Stomach (tissue), 9 donors: ENCODE results near the gene PCLO. TPM values are rescaled to one million over a fixed set of nuclear protein-coding genes. Genes with fewer than 3 reads are reported as not detected.

Experiments used
- DNase-seq, 2 donors: peaks; one replicate each; pipeline versions ENCODE4 v3.0.0 to v3.0.0-alpha.2; 2013 to 2019
- H3K27ac ChIP-seq, 5 donors: fragments of 200-600 bp in 4 of 5; sonication (generic) in 4 of 5; one replicate each; pipeline ENCODE4 v1.5.1; 2013 to 2019; ENCODE audit warnings: mild to moderate bottlenecking in 1 of 5, moderate library complexity in 1 of 5
- H3K27me3 ChIP-seq, 3 donors: fragments of 200-600 bp; sonication (generic); one replicate each; pipeline ENCODE4 v1.5.1; 2017 to 2019; ENCODE audit warnings: mixed run types in 1 of 3
- H3K36me3 ChIP-seq, 4 donors: fragments of 200-600 bp; sonication (generic); 1 replicate in 3 of 4; 2 replicates in 1 of 4; pipeline ENCODE4 v1.5.1; 2016 to 2019
- H3K4me1 ChIP-seq, 4 donors: fragments of 200-600 bp; sonication (generic); one replicate each; pipeline ENCODE4 v1.5.1; 2016 to 2019
- H3K4me3 ChIP-seq, 4 donors: fragments of 200-600 bp; sonication (generic) in 3 of 4; one replicate each; pipeline ENCODE4 v1.5.1; 2016 to 2019; ENCODE audit warnings: mild to moderate bottlenecking in 1 of 4
- H3K9me3 ChIP-seq, 4 donors: fragments of 200-600 bp; sonication (generic); one replicate each; pipeline ENCODE4 v1.5.1; 2016 to 2019
- EP300 ChIP-seq: sonication (generic); formaldehyde crosslinking; IDR thresholded peaks from one replicate; pipeline ENCODE4 v1.6.1; 2017; ENCODE audit warnings: antibody characterized with exemption
- POLR2A ChIP-seq, 4 donors: fragments of 450-650 bp; IDR thresholded peaks; one replicate each; pipeline ENCODE4 v1.6.1; 2016; ENCODE audit warnings: antibody characterized with exemption in 4 of 4, control low read depth in 2 of 4, mild to moderate bottlenecking in 1 of 4, moderate library complexity in 1 of 4
- POLR2AphosphoS5 ChIP-seq, 3 donors: sonication (generic); formaldehyde crosslinking; IDR thresholded peaks; one replicate each; pipeline ENCODE4 v1.6.1; 2016; ENCODE audit warnings: antibody characterized with exemption in 3 of 3
- WGBS, 5 donors: extraction: QIAGEN DNeasy Blood & Tissue Kit in 3 of 5; methylation state at CpG; one replicate each; pipeline versions ENCODE4 v1.1.5 to v1.1.7; 2013 to 2018; 5-methylcytosine and 5-hydroxymethylcytosine counted together
- intact Hi-C: fragments of 100-400 bp; cut with DNase I; formaldehyde crosslinking; loops from one replicate; pipeline ENCODE4 v1.15.1; 2023; ENCODE audit warnings: low total_unique reads
- polyA plus RNA-seq, 3 donors: library from polyadenylated mRNA; stranded (reverse); fragments of 200-250 nt; gene quantifications; one replicate each; pipeline ENCODE4 v1.2.3, GENCODE V29; 2013
- total RNA-seq, 5 donors: library from RNA; depleted of rRNA; stranded (reverse); fragments of >200 nt; gene quantifications; one replicate each; pipeline versions ENCODE4 v1.1.0 to v1.2.3, GENCODE V29; 2014 to 2016
- TF ChIP-seq, protein P1 (sequence below), 7 experiments: fragments of 450-650 bp in 4 of 7; fragments of 200-600 bp in 3 of 7; sonication (generic) in 3 of 7; IDR thresholded peaks; one replicate each; pipeline ENCODE4 v1.5.1; 2016 to 2019; ENCODE audit warnings: antibody characterized with exemption in 7 of 7, control low read depth in 2 of 7, mild to moderate bottlenecking in 1 of 7
- donor health status: healthy with polysubstance abuse.
- donor health status: Bipolar disorder and iron deficiency.
- donor health status: healthy.

The PCLO gene
- total and polyA plus RNA-seq, 8 donors: 0.31 to 8.1 (median 3.9) TPM

- no peaks in the 10 kb centered on the region for H3K9me3 ChIP-seq
- intact Hi-C loops: no loop called here
- H3K4me1 ChIP-seq: no peaks in the 10 kb centered on the region
- no peaks in the 10 kb centered on the region for H3K27me3 ChIP-seq
- DNase-seq: no peak
- no peak overlapping the region for H3K27ac ChIP-seq
- H3K36me3 ChIP-seq: no peaks in the 10 kb centered on the region
- WGBS, 5 donors: 45 to 65% (median 51%) methylated on average over 2 of the region's 2 CpGs
- TF ChIP-seq EP300 (no peak), POLR2AphosphoS5 (IDR thresholded peaks at IDR 0.05) (no peak), POLR2A (IDR thresholded peaks at IDR 0.05) (no peak)
- TF ChIP-seq, protein P1, sequence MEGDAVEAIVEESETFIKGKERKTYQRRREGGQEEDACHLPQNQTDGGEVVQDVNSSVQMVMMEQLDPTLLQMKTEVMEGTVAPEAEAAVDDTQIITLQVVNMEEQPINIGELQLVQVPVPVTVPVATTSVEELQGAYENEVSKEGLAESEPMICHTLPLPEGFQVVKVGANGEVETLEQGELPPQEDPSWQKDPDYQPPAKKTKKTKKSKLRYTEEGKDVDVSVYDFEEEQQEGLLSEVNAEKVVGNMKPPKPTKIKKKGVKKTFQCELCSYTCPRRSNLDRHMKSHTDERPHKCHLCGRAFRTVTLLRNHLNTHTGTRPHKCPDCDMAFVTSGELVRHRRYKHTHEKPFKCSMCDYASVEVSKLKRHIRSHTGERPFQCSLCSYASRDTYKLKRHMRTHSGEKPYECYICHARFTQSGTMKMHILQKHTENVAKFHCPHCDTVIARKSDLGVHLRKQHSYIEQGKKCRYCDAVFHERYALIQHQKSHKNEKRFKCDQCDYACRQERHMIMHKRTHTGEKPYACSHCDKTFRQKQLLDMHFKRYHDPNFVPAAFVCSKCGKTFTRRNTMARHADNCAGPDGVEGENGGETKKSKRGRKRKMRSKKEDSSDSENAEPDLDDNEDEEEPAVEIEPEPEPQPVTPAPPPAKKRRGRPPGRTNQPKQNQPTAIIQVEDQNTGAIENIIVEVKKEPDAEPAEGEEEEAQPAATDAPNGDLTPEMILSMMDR (IDR thresholded peaks at IDR 0.05): no peak
- no peak overlapping the region for H3K4me3 ChIP-seq
Observed at GRCh38 chr7:82760831-82761230, 401.9 kb downstream of the PCLO start.

GRCh38 chr7:82760074-82760473 is 402.6 kb downstream of the PCLO start:
- DNase-seq: no peak
- intact Hi-C loops: no loop called here
- H3K4me1 ChIP-seq: no peaks in the 10 kb centered on the region
- H3K4me3 ChIP-seq: no peak overlapping the region
- TF ChIP-seq POLR2AphosphoS5 (IDR thresholded peaks at IDR 0.05): no peak
- TF ChIP-seq, protein P1 (IDR thresholded peaks at IDR 0.05): no peak
- TF ChIP-seq EP300: no peak
- TF ChIP-seq POLR2A (IDR thresholded peaks at IDR 0.05): no peak
- no peaks in the 10 kb centered on the region for H3K36me3 ChIP-seq
- H3K9me3 ChIP-seq: no peaks in the 10 kb centered on the region
- H3K27ac ChIP-seq: no peak overlapping the region
- H3K27me3 ChIP-seq: no peaks in the 10 kb centered on the region

DNA sequence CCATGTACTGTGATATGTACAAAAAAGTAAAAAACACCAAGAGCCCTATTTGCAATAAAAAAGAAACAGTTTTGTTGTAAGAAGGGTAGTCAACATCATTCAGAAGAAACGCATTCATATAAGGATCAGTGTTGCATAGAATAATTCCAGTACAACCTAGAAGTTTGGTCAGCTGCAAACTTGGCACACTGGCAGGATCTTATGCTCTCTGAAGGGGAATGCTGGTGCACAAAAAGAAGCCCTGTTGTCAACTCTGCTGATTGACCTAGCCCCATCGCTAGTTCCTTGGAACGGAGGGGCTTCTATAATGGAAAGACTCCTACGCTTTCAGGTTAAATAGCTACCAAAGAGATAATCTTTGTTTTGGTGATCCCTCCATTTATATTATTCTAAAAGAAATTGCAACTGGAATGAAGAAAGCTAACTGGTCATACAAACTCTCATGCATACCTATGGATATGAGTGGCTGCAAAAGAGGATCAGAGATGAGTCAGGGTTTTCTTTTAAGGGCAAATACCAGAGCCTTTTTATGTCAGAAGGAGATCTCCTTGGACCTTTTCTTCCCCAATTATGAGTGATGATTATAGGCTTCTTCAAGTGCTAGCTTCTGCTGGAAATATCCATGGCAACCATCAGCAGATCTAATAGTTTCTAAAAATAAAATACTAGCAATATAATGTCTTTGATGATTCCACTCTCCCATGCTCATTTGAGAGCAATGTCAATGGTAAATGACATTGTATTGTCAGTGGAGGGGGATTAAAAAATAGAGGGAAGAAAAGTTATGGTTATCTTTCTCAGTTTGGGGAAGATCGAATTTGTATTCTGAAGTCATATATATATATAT is 406.8 kb downstream of the PCLO start:
- Histone ChIP-seq H3K4me3 (no peak overlapping the region), H3K27me3 (no peaks in the 10 kb centered on the region), H3K4me1 (no peaks in the 10 kb centered on the region), H3K27ac (no peak overlapping the region), H3K36me3 (no peaks in the 10 kb centered on the region), H3K9me3 (no peaks in the 10 kb centered on the region)
- intact Hi-C loops: no loop called here
- 86 to 94% (median 91%) methylated on average over 5 of the region's 5 CpGs for WGBS, 5 donors
- DNase-seq: no peak
- TF ChIP-seq EP300 (no peak), POLR2A (IDR thresholded peaks at IDR 0.05) (no peak), POLR2AphosphoS5 (IDR thresholded peaks at IDR 0.05) (no peak)
- TF ChIP-seq, protein P1 (IDR thresholded peaks at IDR 0.05): no peak

DNA sequence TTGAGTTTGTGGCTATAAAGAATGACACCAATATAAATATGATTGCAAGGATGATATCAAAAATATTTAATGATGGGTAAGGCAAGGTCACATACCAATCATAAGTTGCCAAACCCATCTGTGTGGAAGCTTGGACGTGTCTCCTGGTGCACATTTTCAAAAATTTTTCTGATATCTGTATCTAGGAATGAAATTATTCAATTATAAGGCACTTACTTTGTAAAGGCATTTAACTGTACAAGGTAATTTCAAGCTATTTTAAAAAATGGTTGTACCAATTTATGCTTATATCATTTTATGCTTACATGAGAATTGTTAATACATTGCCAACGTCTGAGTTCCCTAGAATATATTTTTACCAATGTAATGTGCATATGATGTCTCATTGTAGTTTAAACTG is 412.7 kb downstream of the PCLO start:
- WGBS, 5 donors: 57 to 77% (median 70%) methylated on average over 2 of the region's 2 CpGs
- H3K36me3 ChIP-seq: no peaks in the 10 kb centered on the region
- no peak overlapping the region for H3K27ac ChIP-seq
- no peak overlapping the region for H3K4me3 ChIP-seq
- H3K4me1 ChIP-seq: no peaks in the 10 kb centered on the region
- TF ChIP-seq, protein P1 (IDR thresholded peaks at IDR 0.05): no peak
- TF ChIP-seq EP300 (no peak), POLR2A (IDR thresholded peaks at IDR 0.05) (no peak), POLR2AphosphoS5 (IDR thresholded peaks at IDR 0.05) (no peak)
- DNase-seq: no peak
- H3K9me3 ChIP-seq: no peaks in the 10 kb centered on the region
- intact Hi-C loops: no loop called here
- H3K27me3 ChIP-seq: no peaks in the 10 kb centered on the region
